HG02623 (cell line): ENCODE results near the gene PROC.

Source experiments
- ATAC-seq: cut with Tn5 transposase; IDR thresholded peaks from one replicate; pipeline ENCODE4 v1.9.1; 2021; ENCODE audit warnings: moderate library complexity; ENCODE audit not compliant: unreplicated experiment

PROC gene

GRCh38 chr2:127418300-127419111, at the start of gene PROC:
TSS of gene PROC (plus strand) at chr2:127418427. CDS start at chr2:127419943, 1,516 bp downstream.
- no peak for ATAC-seq

DNA sequence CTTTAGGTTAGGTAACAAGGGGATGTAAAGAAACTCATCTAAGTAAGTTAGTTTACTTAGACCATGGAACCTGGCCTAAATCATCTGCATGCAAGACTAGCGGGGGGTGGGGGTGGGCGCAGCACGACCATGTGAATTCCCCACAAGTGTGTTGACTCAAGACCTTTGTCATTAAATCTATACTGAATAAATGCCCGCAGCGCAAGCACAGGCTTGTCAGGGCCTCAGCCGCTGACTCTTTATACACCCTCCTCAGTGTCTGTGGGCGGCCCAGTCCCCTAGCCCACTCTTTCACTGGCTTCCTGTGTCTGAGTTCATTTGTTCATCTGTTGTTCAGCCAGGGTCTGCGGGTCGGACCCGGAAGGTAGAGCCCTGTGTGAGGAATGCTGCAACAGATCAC, 48.2 kb upstream of the PROC start:
- ATAC-seq = no peak

- no peak for ATAC-seq
These were observed 47.2 kb upstream of the PROC start for GRCh38 chr2:127371037-127371436.

- ATAC-seq = no peak
These were observed 44.7 kb upstream of the PROC start for GRCh38 chr2:127373362-127374083.

DNA sequence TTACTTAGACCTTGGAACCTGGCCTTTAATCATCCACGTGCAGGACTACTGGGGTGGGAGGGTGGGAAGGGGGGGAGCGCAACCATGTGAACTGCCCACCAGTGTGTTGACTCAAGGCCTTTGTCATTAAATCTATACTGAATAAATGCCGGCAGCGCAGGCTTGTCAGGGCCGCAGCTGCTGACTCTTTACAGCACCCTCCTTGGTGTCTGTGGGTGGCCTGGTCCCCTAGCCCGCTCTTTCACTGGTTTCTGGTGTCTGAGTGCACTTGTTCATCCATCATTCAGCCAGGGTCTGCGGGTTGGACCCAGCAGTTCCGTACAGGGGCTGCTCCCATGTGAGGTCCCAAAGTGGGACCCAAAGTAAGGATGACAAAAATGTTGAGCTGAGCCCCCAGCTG, 42.0 kb upstream of the PROC start:
- no peak for ATAC-seq

GRCh38 chr2:127377262-127377661, 41.0 kb upstream of the PROC start:
- no peak for ATAC-seq

DNA sequence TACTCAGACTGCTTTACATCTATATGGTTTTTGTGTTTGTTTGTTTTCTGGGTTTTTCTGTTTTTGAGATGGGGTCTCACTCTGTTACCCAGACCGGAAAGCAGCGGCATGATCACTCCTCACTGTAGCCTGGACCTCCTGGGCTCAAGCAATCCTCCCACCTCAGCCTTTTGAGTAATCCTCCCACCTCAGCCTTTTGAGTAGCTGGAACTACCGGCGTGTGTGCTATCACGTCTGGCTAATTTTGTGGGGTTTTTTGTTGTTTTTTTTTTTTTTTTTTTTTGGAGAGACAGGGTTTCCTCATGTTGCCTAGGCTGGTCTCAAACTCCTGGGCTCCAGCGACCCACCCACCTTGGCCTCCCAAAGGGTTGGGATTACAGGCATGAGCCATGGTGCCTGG, 39.5 kb upstream of the PROC start:
- ATAC-seq = no peak

DNA sequence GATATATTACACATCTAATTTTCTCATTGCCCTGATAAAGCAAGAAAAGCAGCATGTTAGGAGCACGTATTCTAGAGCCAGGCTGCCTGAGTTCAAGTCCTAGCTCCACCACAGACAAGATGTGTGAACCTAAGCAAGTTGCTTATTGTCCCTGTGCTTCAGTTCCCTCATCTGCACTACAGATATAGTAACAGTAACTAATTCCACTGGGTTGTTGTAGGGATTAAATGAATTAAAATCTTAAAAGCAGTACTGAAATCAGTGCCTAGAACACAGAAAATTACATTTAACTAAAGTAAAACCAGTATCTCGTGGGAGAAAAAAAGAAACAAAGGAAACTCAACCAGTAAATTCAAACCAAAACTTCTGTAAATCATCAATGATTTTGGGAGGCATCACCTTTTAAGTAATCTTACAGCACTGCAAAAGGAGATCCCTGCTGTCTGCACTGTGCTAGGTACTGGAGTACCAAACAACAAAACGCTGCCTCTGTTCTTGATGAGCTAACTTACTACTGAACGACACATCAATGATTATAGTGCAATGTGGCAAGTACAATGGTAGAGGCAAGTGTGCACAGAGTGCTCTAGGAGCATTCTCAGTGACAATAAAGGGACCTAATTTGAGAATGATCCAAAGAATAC, 38.4 kb upstream of the PROC start:
- ATAC-seq = no peak

- ATAC-seq = no peak
These were observed 36.5 kb upstream of the PROC start for GRCh38 chr2:127381762-127382161.

DNA sequence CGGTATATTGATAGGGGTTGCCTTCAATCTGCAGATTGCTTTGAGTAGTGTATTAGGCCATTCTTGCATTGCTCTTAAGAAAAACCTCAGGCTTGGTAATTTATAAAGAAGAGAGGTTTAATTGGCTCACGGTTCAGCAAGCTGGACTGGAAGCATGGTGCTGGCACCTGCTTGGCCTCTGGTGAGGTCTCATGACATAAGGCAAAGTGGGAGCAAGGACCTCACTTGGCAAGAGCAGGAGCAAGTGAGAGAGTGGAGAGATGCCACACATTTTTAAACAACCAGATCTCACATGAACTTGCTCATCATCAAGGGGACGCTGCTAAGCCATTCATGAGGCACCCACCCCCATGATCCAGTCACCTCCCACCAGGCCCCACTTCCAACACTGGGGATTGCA, 35.4 kb upstream of the PROC start:
- ATAC-seq = no peak

GRCh38 chr2:127384529-127384928, 33.7 kb upstream of the PROC start:
- ATAC-seq = no peak

DNA sequence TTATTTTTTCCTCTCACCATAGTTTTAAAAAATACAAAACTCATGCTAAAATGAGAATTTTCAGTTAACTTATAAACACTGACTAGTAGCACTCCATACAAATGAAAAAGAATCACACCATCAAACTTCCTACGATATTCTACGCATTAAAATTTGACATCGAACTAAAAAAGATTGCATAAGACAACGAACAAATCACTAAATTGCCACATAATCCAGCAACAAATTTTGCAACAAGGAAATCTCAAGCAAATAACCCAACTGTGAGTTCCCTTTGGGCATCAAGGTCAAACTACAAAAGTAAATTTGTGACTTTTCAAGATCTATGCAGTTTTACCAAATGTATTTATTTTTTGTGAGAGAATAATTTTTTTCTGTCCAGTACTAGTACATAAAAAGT, 32.0 kb upstream of the PROC start:
- no peak for ATAC-seq

DNA sequence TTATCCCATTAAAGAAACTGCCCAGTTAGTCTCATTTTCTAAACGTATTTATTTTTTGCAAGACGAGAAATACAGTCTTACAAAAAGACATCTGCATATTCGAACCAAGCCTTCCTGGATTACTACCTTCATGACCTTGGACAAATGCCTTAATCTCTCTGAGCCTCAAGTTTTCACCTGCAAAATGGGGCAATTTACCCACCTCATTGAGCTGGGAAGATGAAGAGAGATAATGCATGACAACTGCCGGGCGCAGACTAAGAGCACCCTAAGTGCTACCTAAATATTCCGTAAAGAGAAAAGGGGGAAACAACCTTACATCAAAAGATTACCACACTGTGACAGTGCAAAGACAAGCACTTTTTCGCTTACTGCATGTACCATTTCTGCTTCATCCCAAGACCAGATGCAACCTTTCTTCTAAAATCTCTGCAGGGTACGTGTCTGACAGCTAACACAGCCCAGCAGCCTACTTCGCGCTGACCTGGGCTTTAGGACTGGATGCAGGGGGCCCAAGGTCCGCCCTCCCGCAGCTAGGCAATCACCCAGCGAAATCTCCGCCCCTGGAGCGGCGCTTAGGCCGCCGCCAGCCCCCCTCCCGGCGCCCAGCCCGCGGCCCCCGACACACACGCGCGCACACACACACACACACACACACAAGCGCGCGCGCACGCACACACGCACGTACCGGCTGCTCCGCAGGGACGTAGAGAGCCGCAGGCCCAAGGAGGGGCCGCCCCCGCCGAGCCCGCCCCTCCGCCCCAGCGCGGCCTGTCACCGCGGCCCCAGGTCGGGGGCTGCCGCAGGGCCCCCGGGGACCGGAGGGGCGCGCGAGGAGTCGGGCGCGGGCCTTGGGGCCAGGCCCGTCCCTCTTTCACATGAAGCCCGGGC, 31.2 kb upstream of the PROC start:
- peak; percentile 64 for ATAC-seq

DNA sequence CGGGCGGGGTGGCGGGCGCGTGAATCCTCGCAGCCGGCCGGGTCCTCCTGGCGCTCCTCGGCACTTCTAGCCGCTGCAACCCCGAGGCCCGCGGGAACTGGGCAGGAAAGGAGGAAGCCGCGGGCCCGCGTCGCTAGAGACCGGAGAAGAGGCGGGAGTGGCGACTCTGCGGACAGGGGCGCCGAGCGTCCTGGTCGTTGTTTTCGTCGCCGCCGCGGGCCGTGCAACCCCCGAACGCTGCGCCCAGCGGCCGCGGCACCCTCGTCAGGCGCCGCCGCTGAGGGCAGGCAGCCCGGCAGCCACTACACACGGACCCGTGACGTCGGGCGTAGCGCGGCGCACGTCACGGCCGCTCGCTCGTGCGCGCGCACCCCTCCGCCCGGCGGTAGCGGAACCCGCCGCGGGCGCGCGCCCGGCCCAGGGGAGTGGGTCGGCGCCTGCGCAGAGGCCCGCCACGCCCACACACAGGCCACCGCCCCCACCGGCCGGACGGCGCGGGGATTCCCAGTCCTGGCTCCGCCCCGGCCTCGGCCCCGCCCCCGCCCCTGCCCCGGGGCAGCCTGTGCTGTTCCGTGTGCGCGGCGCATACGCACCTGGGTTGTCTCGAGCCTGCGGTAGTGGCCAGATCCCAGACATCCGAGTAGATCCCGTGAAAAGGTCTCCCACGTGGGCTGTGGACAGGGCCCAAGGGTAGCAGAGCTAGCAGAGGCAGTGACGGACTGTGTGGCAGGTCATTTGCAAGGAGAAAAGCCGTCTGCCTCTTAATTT, 30.4 kb upstream of the PROC start, which contains the start of gene MAP3K2:
Gene MAP3K2, minus strand, starts transcription at position 321 of the 768 bp plus-strand sequence. CDS start 44,846 bp downstream, outside the sequence.
- peak; percentile 72 for ATAC-seq

DNA sequence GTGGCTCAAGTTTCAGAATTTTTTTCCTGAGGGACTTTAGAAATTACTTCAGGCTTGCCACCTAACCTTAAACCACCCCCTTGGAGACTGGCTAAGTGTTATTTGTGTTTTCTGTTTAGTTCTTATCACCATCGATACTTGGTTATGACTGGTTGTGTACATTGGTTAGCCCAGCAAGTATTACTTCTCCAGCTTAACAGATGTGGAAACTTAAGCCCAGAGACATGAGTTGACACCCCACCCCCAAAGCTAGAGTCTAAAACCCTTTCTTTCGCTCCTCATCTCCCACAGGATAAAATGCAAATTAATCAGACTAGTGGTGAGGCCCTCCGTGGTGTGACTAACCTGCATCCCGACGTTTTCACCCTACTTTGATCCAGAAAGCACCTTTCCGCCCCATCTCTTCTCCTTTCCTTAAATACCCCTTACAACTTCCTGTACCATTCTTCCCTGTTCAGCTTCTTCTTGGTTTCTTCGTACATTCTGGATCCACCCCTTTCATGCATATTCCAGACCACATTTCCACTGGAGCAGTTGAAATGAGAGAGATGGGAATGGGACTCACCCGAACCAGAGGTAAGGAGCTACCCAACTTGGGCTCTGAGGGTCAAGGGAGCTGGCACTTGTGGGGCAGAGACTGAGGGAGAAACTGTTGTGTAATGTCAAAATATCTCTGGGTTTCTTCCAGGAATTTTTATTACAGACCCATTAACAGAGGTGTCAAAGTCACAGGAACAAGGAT, 29.6 kb upstream of the PROC start:
- no peak for ATAC-seq

DNA sequence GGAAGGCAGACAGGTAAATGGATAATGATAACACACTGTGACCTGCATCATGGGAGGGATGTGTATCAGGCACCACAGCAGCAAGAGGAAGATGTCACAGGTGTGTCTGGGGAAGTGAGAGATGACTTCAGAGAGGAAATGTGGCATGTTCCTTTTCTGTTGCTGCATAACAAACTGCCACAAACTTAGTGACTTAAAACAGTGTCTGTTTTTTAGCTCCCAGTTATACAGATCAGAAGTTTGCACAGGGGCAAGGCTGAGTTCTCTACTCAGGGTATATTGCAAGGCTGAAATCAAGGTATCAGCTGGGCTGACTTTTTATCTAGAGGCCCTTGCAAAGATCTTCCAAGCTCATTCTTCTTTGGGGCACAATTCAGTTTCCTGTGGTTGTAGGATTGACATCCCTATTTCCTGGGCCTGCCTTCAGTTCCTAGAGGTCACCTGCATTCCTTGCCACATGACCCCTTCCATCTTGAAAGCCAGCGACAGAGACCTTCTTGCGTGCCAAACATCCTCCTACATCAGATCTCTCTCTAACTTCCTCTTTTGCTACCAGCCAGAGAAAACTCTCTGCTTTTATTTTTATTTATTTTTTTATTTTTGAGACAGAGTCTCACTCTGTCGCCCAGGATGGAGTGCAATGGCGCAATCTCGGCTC, 28.3 kb upstream of the PROC start:
- ATAC-seq = no peak

DNA sequence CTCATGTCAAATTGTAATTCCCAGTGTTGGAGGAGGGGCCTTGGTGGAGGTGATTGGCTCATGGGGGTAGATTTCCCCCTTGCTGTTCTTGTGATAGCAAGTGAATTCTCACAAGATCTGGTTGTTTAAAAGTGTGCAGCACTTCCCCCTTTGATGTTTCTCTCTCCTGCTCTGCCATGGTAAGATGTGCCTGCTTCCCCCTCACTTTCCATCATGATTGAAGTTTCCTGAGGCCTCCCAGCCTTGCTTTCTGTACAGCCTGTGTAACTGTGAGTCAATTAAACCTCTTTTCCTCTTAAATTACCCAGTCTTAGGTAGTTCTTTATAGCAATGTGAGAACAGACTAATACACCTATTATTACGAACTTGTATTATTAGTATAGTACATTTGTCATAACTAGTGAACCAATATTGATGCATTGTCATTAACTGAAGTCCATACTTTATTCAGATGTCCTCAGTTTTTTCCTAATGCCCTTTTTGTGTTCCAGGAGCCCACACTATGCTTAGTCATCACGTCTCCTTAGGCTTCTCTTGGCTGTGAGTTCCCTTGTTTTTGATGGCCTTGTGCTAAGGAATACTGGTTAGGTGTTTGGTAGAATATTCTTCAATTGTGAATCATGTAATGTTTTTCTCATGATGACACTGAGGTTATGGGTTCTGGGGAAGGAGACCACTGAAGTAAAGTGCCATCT, 25.9 kb upstream of the PROC start:
- no peak for ATAC-seq
